Stimulated activated CD8-positive, alpha-beta memory T cell treated with anti-CD3 and anti-CD28 coated beads, Interleukin-2, amount 100 ng/mL, for 1 hour (primary cell): Measurements from ENCODE around the gene HSFX3.
A peak's percentile ranks its signal among the peaks of the same experiment; 100 is the strongest.
"Not testable (repeated sequence)": the region's sequence is repeated elsewhere in the genome, so short reads cannot be mapped to it uniquely, and the experiment has no call there.

ENCODE experiments used
- DNase-seq, 2 donors: peaks; one replicate each; pipeline ENCODE4 v3.0.0-alpha.2; 2020; ENCODE audit warnings: low read depth in 2 of 2

Gene HSFX3

DNA sequence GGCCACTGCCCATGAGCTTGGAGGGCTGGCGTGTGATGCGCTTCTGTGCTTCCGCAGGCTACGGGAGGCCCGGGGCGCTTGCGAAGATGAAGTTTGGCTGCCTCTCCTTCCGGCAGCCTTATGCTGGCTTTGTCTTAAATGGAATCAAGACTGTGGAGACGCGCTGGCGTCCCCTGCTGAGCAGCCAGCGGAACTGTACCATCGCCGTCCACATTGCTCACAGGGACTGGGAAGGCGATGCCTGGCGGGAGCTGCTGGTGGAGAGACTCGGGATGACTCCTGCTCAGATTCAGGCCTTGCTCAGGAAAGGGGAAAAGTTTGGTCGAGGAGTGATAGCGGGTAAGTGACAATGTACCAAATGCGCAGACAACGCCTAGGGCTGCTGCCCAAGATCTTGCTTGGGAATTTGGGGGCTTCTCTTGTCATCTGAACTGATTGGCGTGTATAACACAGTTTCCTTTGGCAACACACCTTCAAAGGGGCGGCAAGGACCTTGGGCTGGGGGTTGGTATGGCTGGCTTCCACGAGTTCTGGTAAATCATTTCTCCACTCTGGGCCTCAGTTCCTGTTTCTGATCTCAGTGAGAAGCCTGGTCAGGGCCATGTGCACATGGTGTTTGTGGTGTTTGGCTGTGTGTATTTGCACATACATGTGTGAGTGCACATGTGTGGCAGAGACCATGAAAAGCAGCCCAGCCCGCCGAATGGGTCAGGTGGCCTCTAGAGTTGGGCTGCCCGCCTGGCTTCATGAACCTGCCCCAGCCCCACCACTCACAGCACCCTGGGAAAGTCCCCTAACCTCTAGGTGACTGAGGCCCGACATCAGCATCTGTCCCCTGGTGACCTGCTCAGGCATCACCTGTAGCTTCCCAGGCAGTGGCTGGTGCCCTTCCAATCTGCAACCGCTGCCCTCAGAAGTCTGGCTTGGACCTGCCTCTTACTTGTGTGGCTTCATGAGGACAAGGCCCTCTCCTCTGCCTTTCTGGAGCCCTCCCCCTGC is 3.9 kb downstream of the HSFX3 start:
- not testable (repeated sequence) for DNase-seq

DNA sequence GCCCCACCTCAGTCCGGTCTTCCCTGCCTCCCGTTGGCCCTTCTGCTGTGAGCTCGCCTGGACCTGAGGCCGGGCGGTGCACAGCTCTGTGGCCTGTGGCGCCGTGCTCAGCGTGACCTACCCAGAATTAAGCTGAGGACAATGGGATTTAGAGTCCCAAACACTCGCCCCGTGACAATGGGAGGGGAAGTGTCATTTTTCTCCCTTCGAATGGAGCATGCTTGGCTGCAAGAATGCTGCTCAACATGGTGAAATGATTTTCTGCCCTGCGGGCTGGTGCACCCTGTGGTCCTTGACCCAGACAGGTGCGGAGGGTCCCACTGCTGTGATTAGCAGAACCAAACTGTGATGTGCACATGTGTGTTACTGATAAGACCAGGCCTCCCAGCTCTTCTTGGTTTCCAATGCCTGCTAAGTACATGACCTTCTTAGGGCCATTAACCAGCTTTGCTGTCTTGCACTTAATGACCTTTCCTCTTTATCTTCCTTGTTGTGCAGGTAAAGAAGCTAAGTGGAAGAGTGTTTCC is 8.1 kb downstream of the HSFX3 start:
- DNase-seq = no peak

DNA sequence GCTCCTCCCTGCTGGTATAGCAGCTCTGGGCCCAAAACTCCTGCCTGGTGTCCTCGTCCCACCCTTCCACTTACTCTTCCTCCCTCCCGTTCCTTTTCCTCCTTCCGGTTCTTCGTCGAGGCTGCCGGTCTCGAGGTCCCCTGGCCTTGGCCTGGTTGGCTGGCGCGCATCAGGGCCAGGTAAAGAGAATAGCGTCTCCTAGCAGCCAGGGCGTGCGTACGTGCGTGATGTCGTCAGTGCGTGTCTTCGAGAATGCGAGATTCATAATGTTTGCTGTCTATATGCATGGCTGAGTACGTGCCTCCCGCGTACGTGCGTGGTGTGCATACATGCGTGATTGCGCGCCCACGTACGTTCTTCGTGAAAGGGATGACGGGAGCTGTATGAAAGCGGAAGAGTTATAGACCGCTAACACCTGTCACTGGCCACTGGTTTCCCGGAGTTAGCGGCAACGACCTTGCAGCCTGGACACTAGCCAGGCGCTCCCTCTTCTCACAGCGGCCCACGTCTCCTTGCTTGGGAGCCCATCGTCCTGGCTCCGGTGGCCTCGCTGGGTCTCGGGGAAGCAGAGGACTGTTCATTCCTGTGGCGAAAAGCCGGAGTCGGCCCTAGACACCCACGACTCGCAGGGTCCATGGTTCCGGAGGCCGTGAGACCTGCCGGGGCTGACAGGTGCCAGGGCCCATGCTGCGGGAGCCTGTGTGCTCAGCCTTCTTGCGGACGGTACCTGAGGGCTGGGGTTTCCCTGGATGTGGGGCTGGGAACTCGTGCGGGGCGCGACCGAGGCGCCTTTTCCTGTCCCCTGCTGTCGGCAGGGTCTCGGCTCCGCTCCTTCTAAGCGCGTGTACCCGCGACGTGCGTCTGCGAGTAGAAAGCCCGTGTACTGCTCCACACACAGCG is 8.9 kb downstream of the HSFX3 start, which contains the start of gene EOLA1:
EOLA1 (plus strand) TSS at position 392 of the 900 bp plus-strand sequence. CDS start 4,619 bp downstream, outside the sequence.
- peak; percentile 72 to 73 for DNase-seq

DNA sequence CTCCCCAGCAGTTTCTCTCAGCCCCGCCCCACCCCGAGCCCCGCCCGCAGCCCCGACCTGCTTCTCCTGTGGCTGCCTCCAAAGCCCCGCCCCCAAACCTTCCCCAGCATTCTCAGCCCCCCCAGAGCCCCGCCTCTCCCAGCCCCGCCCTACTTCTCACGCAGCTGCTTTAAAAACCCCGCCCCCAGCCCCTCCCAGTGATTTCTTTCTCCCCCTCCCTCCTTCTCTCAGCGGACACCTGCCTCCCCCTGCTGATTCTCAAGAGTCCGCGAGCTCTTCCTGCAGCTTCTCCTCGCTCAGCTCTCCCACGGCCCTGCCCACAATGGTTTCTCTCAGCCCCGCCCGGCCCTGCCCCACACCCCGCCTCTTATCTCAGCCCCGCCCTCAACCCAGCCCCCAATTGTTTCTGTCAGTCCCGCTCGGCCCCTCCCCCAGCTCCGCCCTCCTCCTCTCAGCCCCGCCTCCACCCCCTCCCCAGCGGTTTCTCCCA is 9.5 kb downstream of the HSFX3 start:
- DNase-seq = peak; percentile 70 to 88

DNA sequence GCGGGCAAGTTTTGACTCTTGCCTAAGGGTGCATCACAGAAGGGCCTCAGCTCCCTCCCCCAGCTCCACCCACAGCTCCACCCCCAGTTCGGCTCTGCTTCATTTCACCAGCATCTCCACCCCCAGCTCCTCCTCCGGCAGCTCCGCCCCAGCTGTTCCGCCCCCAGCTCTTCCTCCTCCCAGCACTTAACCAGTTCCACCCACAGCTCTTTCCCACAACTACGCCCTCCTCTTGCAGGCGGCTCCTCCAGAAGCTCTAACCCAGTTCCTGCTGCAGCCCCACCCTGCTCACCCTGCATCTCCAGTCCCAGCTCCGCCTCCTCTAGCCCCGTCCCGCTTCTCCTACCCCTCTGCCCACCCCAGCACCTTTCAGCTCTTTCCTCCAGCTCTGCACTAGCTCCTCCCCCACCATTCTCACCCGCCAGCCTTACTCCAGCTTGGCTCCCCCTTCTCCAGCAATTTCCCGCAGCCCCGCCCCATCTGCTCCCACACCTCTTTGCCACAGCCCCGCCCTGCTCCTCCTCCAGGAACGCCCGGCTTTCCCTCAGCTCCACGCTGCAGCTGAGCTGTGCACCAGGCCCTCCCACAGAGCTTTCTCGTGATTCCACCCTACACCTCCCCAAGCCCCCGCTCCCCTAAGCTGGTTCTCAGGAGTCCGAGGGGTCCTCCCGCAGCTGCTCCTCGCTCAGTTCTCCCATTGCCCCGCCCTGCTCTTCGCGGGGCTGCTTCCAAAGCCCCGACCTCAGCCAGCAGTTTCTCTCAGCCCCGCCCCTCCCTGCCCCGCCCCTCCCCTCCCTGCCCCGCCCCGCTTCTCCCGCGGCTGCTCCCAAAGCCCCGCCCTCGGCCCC is 10.2 kb downstream of the HSFX3 start:
- peak; percentile 50 to 75 for DNase-seq

DNA sequence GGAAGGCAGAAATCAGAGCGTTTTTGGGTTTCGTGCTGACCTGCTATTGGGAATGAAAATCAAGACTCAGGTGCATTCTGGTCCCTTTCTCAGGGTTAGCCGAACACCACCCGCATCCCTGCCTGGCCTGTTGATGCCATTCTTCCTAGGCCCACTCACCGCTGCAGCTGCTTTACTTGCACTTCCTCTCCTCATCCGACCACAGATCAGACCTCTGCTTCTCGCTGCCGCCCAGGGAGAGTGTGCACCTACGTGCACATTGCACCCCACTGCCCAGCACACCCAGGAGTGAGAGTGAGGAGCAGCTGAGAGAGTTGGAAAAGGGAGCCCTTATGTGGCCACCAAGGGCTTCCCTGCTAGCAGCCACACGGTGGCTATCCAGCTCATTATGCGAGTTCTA is 12.2 kb downstream of the HSFX3 start:
- DNase-seq = not testable (repeated sequence)

DNA sequence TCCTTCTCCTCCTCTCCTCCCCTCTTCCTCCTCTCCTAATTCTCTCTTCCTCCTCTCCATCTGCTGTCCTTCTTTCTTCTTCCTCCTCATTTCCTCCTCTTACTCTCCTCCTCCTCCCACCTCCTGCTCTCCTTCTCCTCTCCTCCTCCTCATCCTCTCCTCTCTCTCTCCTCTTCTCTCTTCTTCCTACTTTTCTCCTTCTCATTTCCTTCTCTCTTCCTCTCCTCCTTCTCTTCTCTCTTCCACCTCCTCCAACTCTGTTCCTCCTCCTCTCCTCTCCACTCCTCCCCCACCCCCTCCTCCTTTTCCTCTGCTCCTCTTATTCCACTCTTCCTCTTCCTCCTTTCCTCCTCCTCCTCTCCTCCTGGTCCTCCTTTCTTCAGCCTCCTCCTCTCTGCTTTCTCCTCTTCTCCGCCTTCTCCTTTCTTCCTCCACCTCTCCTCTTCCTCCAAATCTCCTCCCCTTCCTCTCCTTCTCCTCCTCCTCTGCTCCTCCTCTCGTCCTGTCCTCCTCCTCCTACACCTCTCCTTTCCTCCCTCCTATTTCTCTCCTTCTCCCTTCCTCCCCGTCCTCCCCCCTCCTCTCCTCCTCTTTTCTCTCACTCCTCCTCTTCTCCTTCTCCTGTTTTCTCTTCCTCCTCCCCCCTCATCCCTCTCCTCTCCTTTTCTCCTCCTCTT is 14.7 kb downstream of the HSFX3 start:
- not testable (repeated sequence) for DNase-seq

DNA sequence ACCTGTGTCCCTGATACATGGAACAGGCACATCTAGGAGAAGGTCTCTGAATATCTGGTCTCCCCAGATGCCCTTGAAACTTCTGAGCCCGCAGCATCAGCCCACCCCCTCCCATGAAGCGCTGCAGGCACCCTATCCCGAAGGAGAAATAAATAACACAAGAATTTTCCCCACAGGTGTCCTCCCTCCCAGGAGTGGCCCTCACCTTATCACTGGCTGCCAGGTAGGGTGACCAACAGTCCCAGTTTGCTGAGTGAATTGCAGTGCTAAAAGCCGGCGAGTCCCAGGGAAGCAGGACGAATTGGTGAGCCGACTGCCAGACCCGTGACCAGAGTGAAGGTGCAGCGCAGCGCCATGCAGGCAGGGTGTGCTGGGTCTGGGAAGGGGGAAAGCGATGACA is 15.7 kb downstream of the HSFX3 start:
- DNase-seq = not testable (repeated sequence)

DNA sequence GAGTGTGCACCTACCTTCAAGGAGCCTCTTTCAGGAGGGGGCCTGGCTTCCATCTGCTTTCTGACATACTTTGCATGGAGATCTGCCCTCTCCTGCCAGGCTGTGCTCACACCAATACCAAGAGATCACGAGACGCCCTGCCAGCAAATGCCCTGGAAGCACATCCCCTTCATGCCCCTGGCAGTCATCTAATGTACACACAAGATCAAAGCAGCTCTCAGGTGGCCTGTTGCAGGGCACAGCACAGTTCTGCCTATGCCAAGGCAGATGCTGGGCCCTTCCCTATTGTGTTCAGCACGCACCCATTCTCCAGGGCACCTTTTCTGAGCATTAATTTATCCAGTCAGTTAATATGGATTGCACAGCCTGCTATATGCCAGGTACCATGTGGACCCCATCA is 16.9 kb downstream of the HSFX3 start:
- not testable (repeated sequence) for DNase-seq

DNA sequence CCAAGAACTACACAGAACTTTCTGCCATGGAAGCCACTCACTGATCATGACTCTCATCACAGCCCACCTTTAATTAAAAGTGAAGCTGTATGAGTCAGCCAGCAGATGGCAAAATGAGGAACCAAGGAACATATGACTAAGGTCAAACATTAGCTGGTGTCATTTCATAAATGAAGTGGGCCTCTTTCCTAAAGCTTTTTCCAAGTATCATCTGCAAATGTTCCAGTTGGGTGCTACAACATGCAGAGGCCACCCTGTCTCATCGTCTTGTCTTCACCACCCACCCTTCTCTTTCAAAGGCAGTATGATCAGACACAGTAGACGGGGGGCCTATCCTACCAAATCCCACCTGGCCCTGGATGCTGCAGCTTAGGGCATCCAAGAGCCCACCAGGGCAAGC is 18.1 kb downstream of the HSFX3 start:
- DNase-seq = no peak

DNA sequence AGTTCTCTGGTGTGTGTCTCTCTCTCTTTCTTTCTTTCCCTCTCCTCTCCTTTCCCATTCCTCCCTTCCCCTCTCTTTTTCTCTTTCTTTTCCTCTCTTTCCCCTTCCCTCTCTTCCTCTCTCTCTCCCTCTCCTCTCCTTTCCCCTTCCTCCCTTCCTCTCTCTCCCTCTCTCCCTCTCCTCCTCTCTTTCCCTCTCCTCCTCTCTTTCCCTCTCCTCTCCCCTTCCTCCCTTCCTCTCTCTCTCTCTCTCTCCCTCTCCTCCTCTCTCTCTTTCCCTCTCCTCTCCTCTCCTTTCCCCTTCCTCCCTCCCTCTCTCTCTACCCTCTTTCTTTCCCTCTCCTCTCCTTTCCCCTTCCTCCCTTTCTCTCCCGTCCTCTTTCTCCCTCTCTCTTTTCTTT is 21.3 kb downstream of the HSFX3 start:
- no peak for DNase-seq

DNA sequence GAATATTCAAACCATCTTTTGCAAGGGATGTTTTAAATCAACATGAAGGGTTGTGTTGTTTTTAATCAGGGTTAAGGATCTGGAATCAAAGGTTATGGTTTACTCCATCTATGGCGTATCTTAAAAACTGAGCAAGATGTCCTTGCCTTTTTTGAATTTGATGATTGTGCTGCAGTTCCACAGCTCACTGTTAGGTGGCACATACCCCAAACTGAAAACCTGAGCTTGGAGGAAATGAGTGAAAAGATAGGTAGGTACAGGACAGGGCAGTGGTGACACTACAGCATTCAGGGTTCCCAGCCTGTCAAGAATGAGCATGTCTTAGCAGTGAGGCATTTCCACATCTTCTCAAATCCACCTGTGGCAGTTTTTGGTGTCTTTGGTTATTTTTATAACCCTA is 22.0 kb downstream of the HSFX3 start:
- DNase-seq = no peak

DNA sequence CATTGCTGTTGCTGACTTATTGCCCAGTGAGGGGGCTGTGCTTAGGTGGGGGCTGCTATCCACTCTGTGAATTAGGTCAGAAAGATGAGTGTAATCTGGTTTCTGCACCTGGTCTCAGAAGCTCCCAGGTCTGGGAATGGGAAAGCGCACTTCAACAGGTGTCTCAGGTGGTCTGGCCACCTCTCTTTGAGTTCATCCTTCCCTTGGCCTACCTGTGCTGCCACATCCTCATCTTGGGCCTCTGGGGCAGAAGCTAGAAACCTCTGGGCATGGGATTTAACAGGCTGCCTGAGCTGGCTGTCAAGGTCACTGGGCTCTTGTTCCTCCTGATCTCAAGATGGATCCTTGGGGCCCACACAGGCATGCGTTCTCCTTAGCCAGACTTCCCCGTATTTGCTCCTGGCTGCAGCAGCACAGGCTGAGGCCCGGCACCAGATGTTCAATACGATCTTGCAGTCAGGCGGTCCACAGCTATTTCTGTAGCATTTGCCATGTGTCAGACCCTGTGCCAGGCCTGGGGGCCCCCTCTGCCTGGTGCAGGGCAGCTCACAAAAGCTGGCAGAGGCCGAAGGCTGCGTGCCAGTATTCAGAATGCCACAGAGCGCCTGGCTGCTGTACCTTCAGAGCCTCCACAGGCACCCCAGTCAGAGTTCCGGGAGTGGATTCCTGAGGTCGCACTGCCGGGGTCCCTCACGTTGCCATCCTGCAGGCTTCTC is 23.2 kb downstream of the HSFX3 start:
- DNase-seq = not testable (repeated sequence)

DNA sequence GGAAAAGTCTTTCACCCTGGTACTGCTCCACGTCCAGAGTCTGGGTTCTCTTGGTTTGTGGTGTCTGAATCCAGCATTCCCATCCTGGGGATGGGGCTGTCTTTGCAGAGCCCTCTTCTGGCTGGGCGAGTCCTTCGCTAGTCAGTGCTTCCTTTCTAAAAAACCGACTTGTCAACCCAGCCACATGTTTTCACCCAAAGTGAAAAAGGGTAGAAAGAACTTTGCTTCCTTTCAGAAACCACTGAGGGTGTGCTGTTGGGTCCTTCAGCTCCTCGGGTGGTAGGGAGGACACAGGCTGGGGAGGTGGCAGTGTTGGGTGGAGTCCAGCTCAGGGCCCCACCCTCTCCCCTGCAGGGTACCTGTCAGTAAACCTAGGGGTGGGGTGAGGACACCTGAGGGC is 23.8 kb downstream of the HSFX3 start:
- not testable (repeated sequence) for DNase-seq

DNA sequence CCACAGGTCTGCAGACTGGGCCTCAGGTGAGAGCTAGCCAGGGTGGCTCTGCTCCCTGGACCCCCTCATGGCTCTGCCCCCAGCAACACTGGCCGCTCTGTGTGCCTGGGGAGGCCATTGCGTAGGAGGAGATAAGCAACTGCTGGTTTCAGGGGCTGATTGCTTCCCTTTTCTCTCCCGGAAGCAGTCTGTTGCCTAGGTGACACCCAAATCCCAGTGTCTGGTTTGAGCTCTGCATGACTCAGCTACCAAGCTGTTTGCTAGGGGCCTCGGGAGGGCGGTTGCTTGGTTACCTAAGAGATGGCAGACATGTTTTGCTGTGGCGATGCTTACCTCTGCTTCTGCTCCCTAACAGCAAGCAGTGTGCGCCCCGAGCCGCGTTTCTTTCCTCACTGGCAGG is 24.3 kb downstream of the HSFX3 start:
- peak in 1 of 2 donors; percentile 42 for DNase-seq

DNA sequence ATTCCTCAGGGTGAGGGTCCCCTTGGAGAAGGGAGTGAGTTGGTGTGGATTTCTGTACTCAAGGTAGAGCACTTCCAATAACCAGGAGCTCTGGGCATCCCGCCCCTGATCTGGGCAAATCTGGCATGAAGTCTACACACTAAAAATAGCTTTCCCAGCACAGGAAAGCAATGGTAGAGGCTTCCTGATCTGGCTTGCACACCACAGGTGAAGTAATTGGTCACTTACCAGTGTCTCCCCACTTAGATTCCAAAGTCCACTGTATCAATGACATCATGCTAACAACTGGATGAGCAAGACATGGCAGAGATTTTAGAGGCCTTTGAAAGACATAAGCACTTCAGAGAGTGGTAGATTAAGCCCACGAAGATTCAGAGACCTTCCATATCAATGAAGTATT is 26.8 kb downstream of the HSFX3 start:
- no peak for DNase-seq

DNA sequence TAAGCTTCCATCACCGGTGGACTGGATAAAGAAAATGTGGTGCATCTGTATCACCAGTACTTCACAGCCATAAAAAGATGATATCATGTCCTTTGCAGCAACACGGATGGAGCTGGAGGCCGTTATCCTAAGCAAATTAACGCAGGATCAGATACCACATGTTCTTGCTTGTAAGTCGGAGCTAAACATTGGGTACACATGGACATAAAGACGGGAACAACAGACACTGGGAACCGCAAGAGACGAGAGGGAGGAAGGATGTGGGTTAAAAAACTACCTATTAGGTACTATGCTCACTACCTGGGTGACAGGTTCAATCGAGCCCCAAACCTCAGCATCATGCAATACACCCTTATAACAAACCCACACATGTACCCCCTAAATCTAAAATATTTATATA is 28.3 kb downstream of the HSFX3 start:
- no peak for DNase-seq

DNA sequence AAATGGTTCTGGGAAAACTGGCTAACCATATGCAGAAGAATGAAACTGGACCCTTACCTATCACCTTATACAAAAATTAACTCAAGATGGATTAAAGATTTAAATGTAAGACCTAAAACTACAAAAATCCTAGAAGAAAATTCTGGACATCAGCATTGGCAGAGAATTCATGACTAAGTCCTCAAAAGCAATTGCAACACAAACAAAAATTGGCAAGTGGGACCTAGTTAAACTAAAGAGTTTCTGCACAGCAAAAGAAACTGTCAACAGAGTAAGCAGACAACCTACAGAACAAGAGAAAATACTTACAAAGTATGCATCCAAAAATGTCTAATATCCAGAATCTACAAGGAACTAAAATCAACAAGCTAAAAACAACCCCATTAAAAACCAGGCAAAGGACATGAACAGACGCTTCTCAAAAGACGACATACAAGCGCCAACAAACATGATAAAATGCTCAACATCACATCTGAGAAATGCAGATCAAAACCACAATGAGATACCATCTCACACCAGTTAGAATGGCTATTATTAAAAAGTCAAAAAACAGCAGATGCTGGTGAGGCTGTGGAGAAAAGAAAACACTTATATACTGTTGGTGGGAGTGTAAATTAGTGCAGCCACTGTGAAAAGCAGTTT is 29.0 kb downstream of the HSFX3 start:
- not testable (repeated sequence) for DNase-seq

DNA sequence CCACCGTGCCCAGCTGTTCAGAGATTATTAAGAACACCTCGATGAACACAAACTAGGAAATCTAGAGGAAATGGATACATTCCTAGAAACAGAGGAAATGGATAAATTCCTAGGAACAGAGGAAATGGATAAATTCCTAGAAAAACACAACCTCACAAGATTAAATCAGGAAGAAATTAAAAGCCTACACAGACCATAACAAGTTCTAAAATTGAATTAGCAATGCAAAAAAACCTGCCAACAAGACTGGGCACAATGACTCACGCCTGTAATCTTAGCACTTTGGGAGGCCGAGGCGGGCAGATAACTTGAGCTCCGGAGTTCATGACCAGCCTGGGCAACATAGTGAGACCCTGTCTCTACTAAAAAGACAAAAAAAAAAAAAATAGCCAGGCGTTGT is 31.5 kb downstream of the HSFX3 start:
- DNase-seq = no peak
